ENCODE data around the gene SLCO3A1. TPM values are rescaled to one million over a fixed set of nuclear protein-coding genes. Genes with fewer than 3 reads are reported as not detected.

The SLCO3A1 gene
- total RNA-seq, 1 experiment from 2014 or later: 5.1 TPM

DNA sequence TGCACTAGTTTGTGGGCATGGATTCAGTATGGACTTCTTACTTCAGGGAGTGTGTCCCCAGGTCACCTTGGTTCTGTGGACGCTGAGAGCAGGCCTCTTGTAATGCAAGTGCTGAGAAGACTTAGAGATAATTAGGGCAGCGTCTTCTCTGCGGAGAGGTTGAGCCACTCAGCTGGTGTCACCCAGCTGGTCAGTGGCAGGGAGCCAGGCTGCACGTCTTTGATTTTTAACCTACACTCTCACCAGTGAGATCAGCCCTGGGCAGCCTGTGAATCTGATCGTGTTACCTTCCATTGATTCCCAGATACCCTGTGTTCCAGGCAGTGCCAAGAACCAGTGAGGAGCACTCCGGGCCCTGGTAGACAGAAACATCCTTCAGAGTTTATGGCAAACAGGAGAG, 92.6 kb downstream of the SLCO3A1 start:
- no peak overlapping the region for H3K4me2 ChIP-seq (ENCODE audit: low read length)
- no peaks in the 10 kb centered on the region for H3K79me2 ChIP-seq (ENCODE audit: insufficient read depth, low read length)
- H4K20me1 ChIP-seq (ENCODE audit: insufficient read depth): no peaks in the 10 kb centered on the region
- no peak for ATAC-seq
- ChIA-PET POLR2A (no interaction called here), CTCF (no interaction called here), RAD21 (ENCODE audit: low non-redundant PET in 1 of 2, low total read pairs in 2 of 2, uncharacterized antibody in 2 of 2, unreplicated experiment in 2 of 2) (no interaction called here)
- no peak for TF ChIP-seq SP1 (IDR thresholded peaks at IDR 0.05; ENCODE audit: low read depth)
- TF ChIP-seq, protein P1, sequence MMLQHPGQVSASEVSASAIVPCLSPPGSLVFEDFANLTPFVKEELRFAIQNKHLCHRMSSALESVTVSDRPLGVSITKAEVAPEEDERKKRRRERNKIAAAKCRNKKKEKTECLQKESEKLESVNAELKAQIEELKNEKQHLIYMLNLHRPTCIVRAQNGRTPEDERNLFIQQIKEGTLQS (IDR thresholded peaks at IDR 0.05): no peak
- TF ChIP-seq EZH2phosphoT487 (IDR thresholded peaks at IDR 0.05; ENCODE audit: borderline replicate concordance): no peak
- TF ChIP-seq SIN3A (IDR thresholded peaks at IDR 0.05; ENCODE audit: low read depth): no peak
- no peak for TF ChIP-seq POLR2AphosphoS5 (IDR thresholded peaks at IDR 0.05; ENCODE audit: low read depth, low read length)
- no peak for TF ChIP-seq TCF7L2 (IDR thresholded peaks at IDR 0.05; ENCODE audit: borderline replicate concordance, extremely low read depth, insufficient read depth, insufficient read length)
- no peak for TF ChIP-seq SRF (IDR thresholded peaks at IDR 0.05; ENCODE audit: low read depth)
- TF ChIP-seq MAX (IDR thresholded peaks at IDR 0.05): no peak
- TF ChIP-seq ZFX (IDR thresholded peaks at IDR 0.05): no peak
- no peak for TF ChIP-seq RAD21 (IDR thresholded peaks at IDR 0.05; ENCODE audit: low read depth)
- TF ChIP-seq, protein P2, sequence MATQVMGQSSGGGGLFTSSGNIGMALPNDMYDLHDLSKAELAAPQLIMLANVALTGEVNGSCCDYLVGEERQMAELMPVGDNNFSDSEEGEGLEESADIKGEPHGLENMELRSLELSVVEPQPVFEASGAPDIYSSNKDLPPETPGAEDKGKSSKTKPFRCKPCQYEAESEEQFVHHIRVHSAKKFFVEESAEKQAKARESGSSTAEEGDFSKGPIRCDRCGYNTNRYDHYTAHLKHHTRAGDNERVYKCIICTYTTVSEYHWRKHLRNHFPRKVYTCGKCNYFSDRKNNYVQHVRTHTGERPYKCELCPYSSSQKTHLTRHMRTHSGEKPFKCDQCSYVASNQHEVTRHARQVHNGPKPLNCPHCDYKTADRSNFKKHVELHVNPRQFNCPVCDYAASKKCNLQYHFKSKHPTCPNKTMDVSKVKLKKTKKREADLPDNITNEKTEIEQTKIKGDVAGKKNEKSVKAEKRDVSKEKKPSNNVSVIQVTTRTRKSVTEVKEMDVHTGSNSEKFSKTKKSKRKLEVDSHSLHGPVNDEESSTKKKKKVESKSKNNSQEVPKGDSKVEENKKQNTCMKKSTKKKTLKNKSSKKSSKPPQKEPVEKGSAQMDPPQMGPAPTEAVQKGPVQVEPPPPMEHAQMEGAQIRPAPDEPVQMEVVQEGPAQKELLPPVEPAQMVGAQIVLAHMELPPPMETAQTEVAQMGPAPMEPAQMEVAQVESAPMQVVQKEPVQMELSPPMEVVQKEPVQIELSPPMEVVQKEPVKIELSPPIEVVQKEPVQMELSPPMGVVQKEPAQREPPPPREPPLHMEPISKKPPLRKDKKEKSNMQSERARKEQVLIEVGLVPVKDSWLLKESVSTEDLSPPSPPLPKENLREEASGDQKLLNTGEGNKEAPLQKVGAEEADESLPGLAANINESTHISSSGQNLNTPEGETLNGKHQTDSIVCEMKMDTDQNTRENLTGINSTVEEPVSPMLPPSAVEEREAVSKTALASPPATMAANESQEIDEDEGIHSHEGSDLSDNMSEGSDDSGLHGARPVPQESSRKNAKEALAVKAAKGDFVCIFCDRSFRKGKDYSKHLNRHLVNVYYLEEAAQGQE (IDR thresholded peaks at IDR 0.05; ENCODE audit: low read depth): no peak
- no peak for TF ChIP-seq CTCF (IDR thresholded peaks at IDR 0.05 in 2 of 3, conservative IDR thresholded peaks at IDR 0.05 in 1 of 3; ENCODE audit: borderline replicate concordance in 1 of 3, insufficient read depth in 1 of 3, low read depth in 2 of 3, low read length in 2 of 3)
- no peak for TF ChIP-seq CEBPB (IDR thresholded peaks at IDR 0.05; ENCODE audit: low read depth)
- TF ChIP-seq POLR2A (IDR thresholded peaks at IDR 0.05; ENCODE audit: borderline replicate concordance, extremely low read depth, insufficient read depth, insufficient read length): no peak
- TF ChIP-seq JUND (IDR thresholded peaks at IDR 0.05): no peak
- TF ChIP-seq CBX3 (IDR thresholded peaks at IDR 0.05; ENCODE audit: low read depth): no peak
- no peak for TF ChIP-seq EGR1 (IDR thresholded peaks at IDR 0.05; ENCODE audit: low read depth)
- TF ChIP-seq YY1 (IDR thresholded peaks at IDR 0.05; ENCODE audit: extremely low read depth, insufficient replicate concordance, low read depth, low read length): no peak
- no peak overlapping the region for H2AFZ ChIP-seq (ENCODE audit: low read depth, low read length, poor library complexity, severe bottlenecking)
- H3K9me3 ChIP-seq (ENCODE audit: control insufficient read depth in 1 of 2, insufficient read depth in 1 of 2, low read depth in 1 of 2, low read length in 2 of 2): no peaks in the 10 kb centered on the region
- no peaks in the 10 kb centered on the region for H3K27me3 ChIP-seq (ENCODE audit: insufficient read depth, low read length)
- H3K36me3 ChIP-seq (ENCODE audit: control insufficient read depth in 1 of 2, insufficient read depth in 2 of 2, low read length in 2 of 2): no peaks in the 10 kb centered on the region
- H3K9me2 ChIP-seq (ENCODE audit: insufficient read depth): no peaks in the 10 kb centered on the region
- peaks cover 0 to 34% of the 10 kb centered on the region in 2 experiments; a peak in 2 of 4 replicates for H3K4me1 ChIP-seq (ENCODE audit: control insufficient read depth in 1 of 2, insufficient read depth in 2 of 2, low read length in 2 of 2)
- intact Hi-C loops (cut with micrococcal nuclease): no loop called here
- BruUV-seq (replicated peaks): no TSS peak
- H3K9ac ChIP-seq (ENCODE audit: low read length): no peak overlapping the region
- H3K4me3 ChIP-seq (replicated peaks in 1 of 2; ENCODE audit: low read depth in 1 of 2, low read length in 2 of 2): no peak overlapping the region
- no peak overlapping the region for H3K27ac ChIP-seq (ENCODE audit: low read depth, low read length)
- DNase-seq (ENCODE audit: low read depth, low spot score): no peak

Data from HCT116 (cell line).